Germinal center (tissue), 1 donor: ENCODE data around the gene AIFM2.
"Not testable (repeated sequence)": the region's sequence is repeated elsewhere in the genome, so short reads cannot be mapped to it uniquely, and the experiment has no call there.

Experiments
- DNase-seq: peaks from one replicate; pipeline ENCODE4 v3.0.0; 2012; ENCODE audit warnings: mixed read lengths, low spot score

The AIFM2 gene

GRCh38 chr10:70132098-70133029, at the start of gene AIFM2:
TSS of gene AIFM2 (minus strand) at chr10:70132825. CDS start at chr10:70124084, 8,741 bp downstream.
- DNase-seq = peak; percentile 82

GRCh38 chr10:70179209-70179608, 46.6 kb upstream of the AIFM2 start:
- DNase-seq = not testable (repeated sequence)

GRCh38 chr10:70178139-70178725, 45.6 kb upstream of the AIFM2 start:
- DNase-seq = no peak

GRCh38 chr10:70176441-70176840, 43.8 kb upstream of the AIFM2 start:
- no peak for DNase-seq

- no peak for DNase-seq
Measured at GRCh38 chr10:70175516-70175915, 42.9 kb upstream of the AIFM2 start.

- peak; percentile 23 for DNase-seq
Measured at GRCh38 chr10:70174058-70174741, 41.6 kb upstream of the AIFM2 start.

- DNase-seq = peak; percentile 14
Measured at GRCh38 chr10:70169649-70170364, 37.2 kb upstream of the AIFM2 start.

- DNase-seq = no peak
Measured at GRCh38 chr10:70169011-70169410, 36.4 kb upstream of the AIFM2 start.

- DNase-seq = no peak
Measured at GRCh38 chr10:70167246-70167645, 34.6 kb upstream of the AIFM2 start.

GRCh38 chr10:70166394-70166793, 33.8 kb upstream of the AIFM2 start:
- DNase-seq = no peak

- DNase-seq = no peak
Measured at GRCh38 chr10:70164163-70164562, 31.5 kb upstream of the AIFM2 start.

GRCh38 chr10:70163448-70163847, 30.8 kb upstream of the AIFM2 start:
- no peak for DNase-seq

- no peak for DNase-seq
Measured at GRCh38 chr10:70162892-70163201, 30.2 kb upstream of the AIFM2 start.

GRCh38 chr10:70162151-70162891, 29.7 kb upstream of the AIFM2 start:
- DNase-seq = no peak

- no peak for DNase-seq
Measured at GRCh38 chr10:70160798-70161197, 28.2 kb upstream of the AIFM2 start.

- not testable (repeated sequence) for DNase-seq
Measured at GRCh38 chr10:70159366-70159765, 26.7 kb upstream of the AIFM2 start.

GRCh38 chr10:70158113-70158512, 25.5 kb upstream of the AIFM2 start:
- DNase-seq = no peak

- DNase-seq = no peak
Measured at GRCh38 chr10:70155255-70155838, 22.7 kb upstream of the AIFM2 start.

GRCh38 chr10:70148516-70148915, 15.9 kb upstream of the AIFM2 start:
- DNase-seq = no peak

GRCh38 chr10:70147259-70147625, 14.6 kb upstream of the AIFM2 start:
- no peak for DNase-seq
